SK-N-SH (cell line): ENCODE data around the gene SRMS. TPM values are rescaled to one million over a fixed set of nuclear protein-coding genes. Genes with fewer than 3 reads are reported as not detected.

Source experiments
- CTCF ChIA-PET: fragments of 300-600, 350-600 bp; formaldehyde crosslinking; extraction: SDS; loops from one replicate; lab custom pipeline; 2021; lab: Yijun Ruan, JAX
- POLR2A ChIA-PET: fragments of 350-600 bp; sonication (Branson Sonifier 250); formaldehyde crosslinking; extraction: SDS; loops from one replicate; lab custom pipeline; 2020; ENCODE audit warnings: antibody characterized with exemption, inconsistent platforms; lab: Yijun Ruan, JAX
- DNase-seq: peaks from one replicate; pipeline ENCODE4 v3.0.0; 2012
- H2AFZ ChIP-seq: fragments of 200-600 bp; sonication (generic); 2 replicates; pipeline ENCODE4 v1.8.1; 2016; ENCODE audit warnings: antibody characterized with exemption, mild to moderate bottlenecking, low read depth
- H3F3A ChIP-seq: fragments of 200-600 bp; sonication (generic); replicated peaks from 2 replicates; pipeline ENCODE3; 2016; ENCODE audit warnings: antibody characterized with exemption, mild to moderate bottlenecking; ENCODE audit not compliant: insufficient read depth
- H3K27ac ChIP-seq, 2 experiments: fragments of 200-500 bp in 1 of 2; fragments of 200-600 bp in 1 of 2; sonication (Bioruptor generic) in 1 of 2; sonication (generic), shearing (Covaris generic) in 1 of 2; 2 replicates each; pipeline versions ENCODE4 v1.5.1 to v1.6.1; 2014 to 2016; ENCODE audit warnings: low read depth in 2 of 2, inconsistent platforms in 1 of 2, low read length in 1 of 2, mild to moderate bottlenecking in 1 of 2, mixed read lengths in 1 of 2
- H3K27me3 ChIP-seq: fragments of 200-600 bp; sonication (generic), shearing (Covaris generic); 2 replicates; pipeline ENCODE4 v1.6.1; 2016; ENCODE audit warnings: mixed run types; ENCODE audit not compliant: insufficient read depth
- H3K36me3 ChIP-seq, 2 experiments: fragments of 200-500 bp in 1 of 2; fragments of 200-600 bp in 1 of 2; sonication (Bioruptor generic) in 1 of 2; sonication (generic) in 1 of 2; replicated peaks in 1 of 2; 2 replicates each; pipeline versions ENCODE3 to v1.5.1; 2014 to 2016; ENCODE audit warnings: low read length in 1 of 2, mild to moderate bottlenecking in 1 of 2; ENCODE audit not compliant: insufficient read depth in 2 of 2, control insufficient read depth in 1 of 2
- H3K4me1 ChIP-seq, 2 experiments: fragments of 200-500 bp in 1 of 2; fragments of 200-600 bp in 1 of 2; sonication (Bioruptor generic) in 1 of 2; sonication (generic), shearing (Covaris generic) in 1 of 2; 2 replicates each; pipeline versions ENCODE4 v1.5.1 to v1.6.1; 2014 to 2016; ENCODE audit warnings: low read depth in 1 of 2, low read length in 1 of 2, mixed run types in 1 of 2; ENCODE audit not compliant: insufficient read depth in 2 of 2, control insufficient read depth in 1 of 2
- H3K4me2 ChIP-seq: fragments of 200-600 bp; sonication (generic), shearing (Covaris generic); 2 replicates; pipeline ENCODE4 v1.6.1; 2017; ENCODE audit warnings: mixed run types
- H3K4me3 ChIP-seq, 2 experiments: fragments of 200-500 bp in 1 of 2; fragments of 200-600 bp in 1 of 2; sonication (Bioruptor generic) in 1 of 2; sonication (generic), shearing (Covaris generic) in 1 of 2; 2 replicates each; pipeline versions ENCODE4 v1.5.1 to v1.8.1; 2014 to 2016; ENCODE audit warnings: low read depth in 2 of 2, inconsistent platforms in 1 of 2, low read length in 1 of 2, mild to moderate bottlenecking in 1 of 2, mixed read lengths in 1 of 2, moderate library complexity in 1 of 2
- H3K79me2 ChIP-seq: fragments of 200-600 bp; sonication (generic); 2 replicates; pipeline ENCODE4 v1.8.1; 2017; ENCODE audit warnings: mild to moderate bottlenecking; ENCODE audit not compliant: insufficient read depth
- H3K9ac ChIP-seq: fragments of 200-600 bp; sonication (generic); 2 replicates; pipeline ENCODE4 v1.6.1; 2017; ENCODE audit warnings: mixed run types
- H3K9me2 ChIP-seq: fragments of 200-600 bp; sonication (generic); 2 replicates; pipeline ENCODE4 v1.6.1; 2017; ENCODE audit warnings: mixed run types
- H3K9me3 ChIP-seq: fragments of 200-600 bp; sonication (generic); 2 replicates; pipeline ENCODE4 v1.6.1; 2017; ENCODE audit warnings: mixed run types, mild to moderate bottlenecking, moderate library complexity
- H4K20me1 ChIP-seq: fragments of 200-600 bp; sonication (generic); 2 replicates; pipeline ENCODE4 v1.6.1; 2017; ENCODE audit warnings: mild to moderate bottlenecking, mixed run types; ENCODE audit not compliant: insufficient read depth
- CHD2 ChIP-seq: fragments of 150-350 bp; IDR thresholded peaks from 2 replicates; pipeline ENCODE4 v1.6.1; 2018; ENCODE audit warnings: low read length; ENCODE audit not compliant: partially characterized antibody
- FOXJ3 ChIP-seq: sonication (generic); formaldehyde crosslinking; IDR thresholded peaks from 2 replicates; pipeline ENCODE4 v1.5.1; 2020; ENCODE audit warnings: mild to moderate bottlenecking, missing genetic modification reagents
- JUND ChIP-seq: IDR thresholded peaks from 2 replicates; pipeline ENCODE4 v1.4.0; 2012
- MEF2A ChIP-seq: IDR thresholded peaks from 2 replicates; pipeline ENCODE4 v1.4.0; 2012; ENCODE audit warnings: low read depth, borderline replicate concordance
- MXI1 ChIP-seq: IDR thresholded peaks from 2 replicates; pipeline ENCODE4 v1.6.1; 2012; ENCODE audit warnings: mild to moderate bottlenecking, low read depth, low read length, improper control_type of control experiment
- NFIC ChIP-seq: IDR thresholded peaks from 2 replicates; pipeline ENCODE4 v1.4.0; 2012; ENCODE audit warnings: borderline replicate concordance
- PBX3 ChIP-seq: IDR thresholded peaks from 2 replicates; pipeline ENCODE4; 2012
- POLR2AphosphoS5 ChIP-seq: IDR thresholded peaks from 2 replicates; pipeline ENCODE4 v1.6.1; 2012; ENCODE audit warnings: low read depth, low read length
- RCOR1 ChIP-seq: fragments of 150-350 bp; IDR thresholded peaks from 2 replicates; pipeline ENCODE4 v1.6.1; 2017; ENCODE audit warnings: antibody characterized with exemption, low read length
- RFX5 ChIP-seq: IDR thresholded peaks from 2 replicates; pipeline ENCODE4 v1.6.1; 2012; ENCODE audit warnings: mild to moderate bottlenecking, improper control_type of control experiment, low read length
- TCF12 ChIP-seq: IDR thresholded peaks from 2 replicates; pipeline ENCODE4 v1.4.0; 2012
- ZBTB33 ChIP-seq: IDR thresholded peaks from 2 replicates; pipeline ENCODE4 v1.4.0; 2012; ENCODE audit warnings: low read depth, borderline replicate concordance
- WGBS: methylation state at CpG from one replicate; pipeline ENCODE4 v1.1.6; 2017; ENCODE audit warnings: low lambda C conversion rate; 5-methylcytosine and 5-hydroxymethylcytosine counted together
- polyA plus RNA-seq, 3 experiments: library from polyadenylated mRNA; depleted of rRNA; stranded (reverse); fragments of >200 nt; gene quantifications; 2 replicates each; pipeline ENCODE4 v1.2.3, GENCODE V29; 2012
- TF ChIP-seq, protein P1 (sequence below): IDR thresholded peaks from 2 replicates; pipeline ENCODE4 v1.4.0; 2012; ENCODE audit warnings: low read depth, borderline replicate concordance
- TF ChIP-seq, protein P2 (sequence below): fragments of 150-350 bp; IDR thresholded peaks from 2 replicates; pipeline ENCODE4 v1.6.1; 2017; ENCODE audit warnings: antibody characterized with exemption, low read length, low read depth, borderline replicate concordance
- TF ChIP-seq, protein P3 (sequence below): IDR thresholded peaks from 2 replicates; pipeline ENCODE4 v1.4.0; 2012; ENCODE audit warnings: low read depth
- TF ChIP-seq, protein P4 (sequence below): fragments of 200-600 bp; sonication (generic); IDR thresholded peaks from 2 replicates; pipeline ENCODE4 v1.6.1; 2017; ENCODE audit warnings: antibody characterized with exemption, mild to moderate bottlenecking, moderate library complexity

The SRMS gene
- polyA plus RNA-seq, 1 of the 3 experiments (the other 2 are of a cell fraction): not detected

- Histone ChIP-seq H2AFZ (no peak overlapping the region), H3K4me3 (no peak overlapping the region), H3K27me3 (no peaks in the 10 kb centered on the region), H3K4me1 (peaks cover 4 to 13% of the 10 kb centered on the region in 2 experiments; a peak in 3 of 4 replicates), H3F3A (peaks cover 41% of the 10 kb centered on the region), H3K9ac (no peak overlapping the region), H3K9me3 (no peaks in the 10 kb centered on the region), H3K9me2 (no peaks in the 10 kb centered on the region), H3K79me2 (peaks cover 22% of the 10 kb centered on the region), H4K20me1 (peaks cover 42% of the 10 kb centered on the region), H3K4me2 (no peak overlapping the region), H3K27ac (no peak overlapping the region), H3K36me3 (peaks cover 13 to 19% of the 10 kb centered on the region in 2 experiments)
- no peak for DNase-seq
- ChIA-PET CTCF (interaction anchor here (1.2 kb wide), 1 partner anchor 29 kb away, joined by 4 read pairs; no protein-coding TSS in a partner anchor), POLR2A (no interaction called here)
- TF ChIP-seq POLR2AphosphoS5 (no peak), RCOR1 (no peak), MEF2A (no peak), RFX5 (no peak), CHD2 (no peak), MXI1 (no peak), FOXJ3 (no peak), ZBTB33 (no peak), TCF12 (no peak), PBX3 (no peak), NFIC (no peak), JUND (no peak)
- TF ChIP-seq, protein P1, sequence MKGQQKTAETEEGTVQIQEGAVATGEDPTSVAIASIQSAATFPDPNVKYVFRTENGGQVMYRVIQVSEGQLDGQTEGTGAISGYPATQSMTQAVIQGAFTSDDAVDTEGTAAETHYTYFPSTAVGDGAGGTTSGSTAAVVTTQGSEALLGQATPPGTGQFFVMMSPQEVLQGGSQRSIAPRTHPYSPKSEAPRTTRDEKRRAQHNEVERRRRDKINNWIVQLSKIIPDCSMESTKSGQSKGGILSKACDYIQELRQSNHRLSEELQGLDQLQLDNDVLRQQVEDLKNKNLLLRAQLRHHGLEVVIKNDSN: no peak
- TF ChIP-seq, protein P2, sequence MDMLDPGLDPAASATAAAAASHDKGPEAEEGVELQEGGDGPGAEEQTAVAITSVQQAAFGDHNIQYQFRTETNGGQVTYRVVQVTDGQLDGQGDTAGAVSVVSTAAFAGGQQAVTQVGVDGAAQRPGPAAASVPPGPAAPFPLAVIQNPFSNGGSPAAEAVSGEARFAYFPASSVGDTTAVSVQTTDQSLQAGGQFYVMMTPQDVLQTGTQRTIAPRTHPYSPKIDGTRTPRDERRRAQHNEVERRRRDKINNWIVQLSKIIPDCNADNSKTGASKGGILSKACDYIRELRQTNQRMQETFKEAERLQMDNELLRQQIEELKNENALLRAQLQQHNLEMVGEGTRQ: no peak
- TF ChIP-seq, protein P3, sequence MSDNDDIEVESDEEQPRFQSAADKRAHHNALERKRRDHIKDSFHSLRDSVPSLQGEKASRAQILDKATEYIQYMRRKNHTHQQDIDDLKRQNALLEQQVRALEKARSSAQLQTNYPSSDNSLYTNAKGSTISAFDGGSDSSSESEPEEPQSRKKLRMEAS: no peak
- TF ChIP-seq, protein P4, sequence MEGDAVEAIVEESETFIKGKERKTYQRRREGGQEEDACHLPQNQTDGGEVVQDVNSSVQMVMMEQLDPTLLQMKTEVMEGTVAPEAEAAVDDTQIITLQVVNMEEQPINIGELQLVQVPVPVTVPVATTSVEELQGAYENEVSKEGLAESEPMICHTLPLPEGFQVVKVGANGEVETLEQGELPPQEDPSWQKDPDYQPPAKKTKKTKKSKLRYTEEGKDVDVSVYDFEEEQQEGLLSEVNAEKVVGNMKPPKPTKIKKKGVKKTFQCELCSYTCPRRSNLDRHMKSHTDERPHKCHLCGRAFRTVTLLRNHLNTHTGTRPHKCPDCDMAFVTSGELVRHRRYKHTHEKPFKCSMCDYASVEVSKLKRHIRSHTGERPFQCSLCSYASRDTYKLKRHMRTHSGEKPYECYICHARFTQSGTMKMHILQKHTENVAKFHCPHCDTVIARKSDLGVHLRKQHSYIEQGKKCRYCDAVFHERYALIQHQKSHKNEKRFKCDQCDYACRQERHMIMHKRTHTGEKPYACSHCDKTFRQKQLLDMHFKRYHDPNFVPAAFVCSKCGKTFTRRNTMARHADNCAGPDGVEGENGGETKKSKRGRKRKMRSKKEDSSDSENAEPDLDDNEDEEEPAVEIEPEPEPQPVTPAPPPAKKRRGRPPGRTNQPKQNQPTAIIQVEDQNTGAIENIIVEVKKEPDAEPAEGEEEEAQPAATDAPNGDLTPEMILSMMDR: no peak
- WGBS: 31% methylated on average over 2 of the region's 2 CpGs
These were observed 21.6 kb downstream of the SRMS start for GRCh38 chr20:63525971-63526370.
